ENCODE results near the gene PDE6C. TPM values are rescaled to one million over a fixed set of nuclear protein-coding genes. Genes with fewer than 3 reads are reported as not detected.

PDE6C gene
- polyA plus RNA-seq, 1 of the 3 experiments (the other 2 are of a cell fraction) = not detected

DNA sequence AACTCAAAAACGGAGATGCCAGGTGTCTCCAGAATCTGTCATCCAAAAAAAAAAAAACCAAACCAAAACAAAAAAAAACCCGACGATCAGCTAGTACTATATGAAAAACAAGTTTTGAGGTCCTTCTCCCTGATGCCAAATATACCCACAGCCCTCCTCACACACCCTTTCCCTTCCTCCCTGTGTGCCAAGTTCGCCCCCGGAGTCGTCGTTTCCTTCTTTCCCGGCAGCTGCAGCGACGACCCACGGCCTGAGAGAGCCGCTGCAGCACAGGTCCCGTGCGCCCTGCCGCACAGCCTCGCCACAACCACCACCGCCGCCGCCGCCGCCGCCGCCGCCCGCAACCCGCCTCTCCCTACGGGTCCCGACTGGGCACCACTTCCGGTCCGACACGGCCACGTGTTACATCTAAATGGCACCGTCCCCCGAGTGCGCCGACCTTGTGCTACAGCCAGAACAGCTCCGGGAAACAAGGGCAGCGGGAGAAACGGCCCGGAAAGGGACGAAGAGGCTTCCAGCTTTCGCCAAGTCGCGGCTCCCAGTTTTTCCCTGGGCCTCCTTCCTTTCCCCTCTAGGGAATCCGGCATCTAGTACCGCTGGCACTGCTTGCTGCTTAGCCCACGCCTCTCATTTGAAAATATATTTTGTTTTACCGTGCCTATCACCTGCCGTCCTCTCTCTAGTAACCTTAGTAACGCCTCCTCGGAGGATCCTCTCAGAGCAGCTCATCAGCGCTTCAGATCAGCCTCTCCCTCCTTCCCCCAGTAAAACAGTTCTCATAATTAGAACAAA is 90.1 kb downstream of the PDE6C start, which contains the start of gene FRA10AC1 (continued):
- TF ChIP-seq ELF1 (IDR thresholded peaks at IDR 0.05) (peak; percentile 84), FOXJ3 (CRISPR knock-in tag; IDR thresholded peaks at IDR 0.05) (peak; percentile 57), GATA2 (CRISPR knock-in tag; IDR thresholded peaks at IDR 0.05) (peak; percentile 53), JUND (IDR thresholded peaks at IDR 0.05) (no peak; the same call in 1 of the 2 replicates), POLR2AphosphoS5 (IDR thresholded peaks at IDR 0.05; ENCODE audit: low read depth, low read length) (peak; percentile 72), SIN3A (IDR thresholded peaks at IDR 0.05; ENCODE audit: borderline replicate concordance, low read depth, low read length) (peak; percentile 88; the same call in 1 of the 2 replicates), RCOR1 (IDR thresholded peaks at IDR 0.05; ENCODE audit: low read length) (peak; percentile 81), TCF12 (IDR thresholded peaks at IDR 0.05) (peak; percentile 53; the same call in 1 of the 2 replicates), MXI1 (IDR thresholded peaks at IDR 0.05; ENCODE audit: low read depth, low read length) (0 out of 2 replicates have a peak, but pooled peaks have one; percentile 66), MEF2A (IDR thresholded peaks at IDR 0.05; ENCODE audit: borderline replicate concordance, low read depth) (no peak), SMC3 (IDR thresholded peaks at IDR 0.05; ENCODE audit: low read depth, low read length) (peak; percentile 61)
- TF ChIP-seq, protein P1, sequence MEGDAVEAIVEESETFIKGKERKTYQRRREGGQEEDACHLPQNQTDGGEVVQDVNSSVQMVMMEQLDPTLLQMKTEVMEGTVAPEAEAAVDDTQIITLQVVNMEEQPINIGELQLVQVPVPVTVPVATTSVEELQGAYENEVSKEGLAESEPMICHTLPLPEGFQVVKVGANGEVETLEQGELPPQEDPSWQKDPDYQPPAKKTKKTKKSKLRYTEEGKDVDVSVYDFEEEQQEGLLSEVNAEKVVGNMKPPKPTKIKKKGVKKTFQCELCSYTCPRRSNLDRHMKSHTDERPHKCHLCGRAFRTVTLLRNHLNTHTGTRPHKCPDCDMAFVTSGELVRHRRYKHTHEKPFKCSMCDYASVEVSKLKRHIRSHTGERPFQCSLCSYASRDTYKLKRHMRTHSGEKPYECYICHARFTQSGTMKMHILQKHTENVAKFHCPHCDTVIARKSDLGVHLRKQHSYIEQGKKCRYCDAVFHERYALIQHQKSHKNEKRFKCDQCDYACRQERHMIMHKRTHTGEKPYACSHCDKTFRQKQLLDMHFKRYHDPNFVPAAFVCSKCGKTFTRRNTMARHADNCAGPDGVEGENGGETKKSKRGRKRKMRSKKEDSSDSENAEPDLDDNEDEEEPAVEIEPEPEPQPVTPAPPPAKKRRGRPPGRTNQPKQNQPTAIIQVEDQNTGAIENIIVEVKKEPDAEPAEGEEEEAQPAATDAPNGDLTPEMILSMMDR (IDR thresholded peaks at IDR 0.05) = peak; percentile 69
- TF ChIP-seq, protein P2, sequence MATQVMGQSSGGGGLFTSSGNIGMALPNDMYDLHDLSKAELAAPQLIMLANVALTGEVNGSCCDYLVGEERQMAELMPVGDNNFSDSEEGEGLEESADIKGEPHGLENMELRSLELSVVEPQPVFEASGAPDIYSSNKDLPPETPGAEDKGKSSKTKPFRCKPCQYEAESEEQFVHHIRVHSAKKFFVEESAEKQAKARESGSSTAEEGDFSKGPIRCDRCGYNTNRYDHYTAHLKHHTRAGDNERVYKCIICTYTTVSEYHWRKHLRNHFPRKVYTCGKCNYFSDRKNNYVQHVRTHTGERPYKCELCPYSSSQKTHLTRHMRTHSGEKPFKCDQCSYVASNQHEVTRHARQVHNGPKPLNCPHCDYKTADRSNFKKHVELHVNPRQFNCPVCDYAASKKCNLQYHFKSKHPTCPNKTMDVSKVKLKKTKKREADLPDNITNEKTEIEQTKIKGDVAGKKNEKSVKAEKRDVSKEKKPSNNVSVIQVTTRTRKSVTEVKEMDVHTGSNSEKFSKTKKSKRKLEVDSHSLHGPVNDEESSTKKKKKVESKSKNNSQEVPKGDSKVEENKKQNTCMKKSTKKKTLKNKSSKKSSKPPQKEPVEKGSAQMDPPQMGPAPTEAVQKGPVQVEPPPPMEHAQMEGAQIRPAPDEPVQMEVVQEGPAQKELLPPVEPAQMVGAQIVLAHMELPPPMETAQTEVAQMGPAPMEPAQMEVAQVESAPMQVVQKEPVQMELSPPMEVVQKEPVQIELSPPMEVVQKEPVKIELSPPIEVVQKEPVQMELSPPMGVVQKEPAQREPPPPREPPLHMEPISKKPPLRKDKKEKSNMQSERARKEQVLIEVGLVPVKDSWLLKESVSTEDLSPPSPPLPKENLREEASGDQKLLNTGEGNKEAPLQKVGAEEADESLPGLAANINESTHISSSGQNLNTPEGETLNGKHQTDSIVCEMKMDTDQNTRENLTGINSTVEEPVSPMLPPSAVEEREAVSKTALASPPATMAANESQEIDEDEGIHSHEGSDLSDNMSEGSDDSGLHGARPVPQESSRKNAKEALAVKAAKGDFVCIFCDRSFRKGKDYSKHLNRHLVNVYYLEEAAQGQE (IDR thresholded peaks at IDR 0.05; ENCODE audit: low read depth, low read length) = 0 out of 2 replicates have a peak, but pooled peaks have one; percentile 74
- TF ChIP-seq, protein P3, sequence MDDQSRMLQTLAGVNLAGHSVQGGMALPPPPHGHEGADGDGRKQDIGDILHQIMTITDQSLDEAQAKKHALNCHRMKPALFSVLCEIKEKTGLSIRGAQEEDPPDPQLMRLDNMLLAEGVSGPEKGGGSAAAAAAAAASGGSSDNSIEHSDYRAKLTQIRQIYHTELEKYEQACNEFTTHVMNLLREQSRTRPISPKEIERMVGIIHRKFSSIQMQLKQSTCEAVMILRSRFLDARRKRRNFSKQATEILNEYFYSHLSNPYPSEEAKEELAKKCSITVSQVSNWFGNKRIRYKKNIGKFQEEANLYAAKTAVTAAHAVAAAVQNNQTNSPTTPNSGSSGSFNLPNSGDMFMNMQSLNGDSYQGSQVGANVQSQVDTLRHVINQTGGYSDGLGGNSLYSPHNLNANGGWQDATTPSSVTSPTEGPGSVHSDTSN (IDR thresholded peaks at IDR 0.05) = peak; percentile 51

Data from SK-N-SH (cell line).